Liver (tissue), 9 donors: ENCODE measurements around the gene AATK. TPM values are rescaled to one million over a fixed set of nuclear protein-coding genes. Genes with fewer than 3 reads are reported as not detected.

ENCODE experiments used
- DNase-seq: peaks from one replicate; pipeline ENCODE4 v3.0.0-alpha.2; 2017; ENCODE audit warnings: low spot score
- H3K27ac ChIP-seq, 2 donors: one replicate each; pipeline ENCODE4 v1.7.0; 2013; ENCODE audit warnings: inconsistent platforms in 2 of 2, low read length in 2 of 2, control low read depth in 1 of 2, low read depth in 1 of 2, mild to moderate bottlenecking in 1 of 2
- H3K27me3 ChIP-seq, 4 donors: one replicate each; pipeline versions ENCODE4 v1.6.1 to v1.7.0; 2013; ENCODE audit warnings: low read length in 3 of 4, inconsistent platforms in 1 of 4, mild to moderate bottlenecking in 1 of 4, moderate library complexity in 1 of 4; ENCODE audit not compliant: control insufficient read depth in 4 of 4, insufficient read depth in 4 of 4
- H3K36me3 ChIP-seq, 4 donors: one replicate each; pipeline versions ENCODE4 v1.6.1 to v1.7.0; 2013; ENCODE audit warnings: low read length in 3 of 4, mild to moderate bottlenecking in 3 of 4, low read depth in 1 of 4, moderate library complexity in 1 of 4; ENCODE audit not compliant: control insufficient read depth in 4 of 4, insufficient read depth in 3 of 4
- H3K4me1 ChIP-seq, 4 donors: one replicate each; pipeline versions ENCODE4 v1.6.1 to v1.7.0; 2013; ENCODE audit warnings: low read length in 3 of 4, mild to moderate bottlenecking in 3 of 4, moderate library complexity in 1 of 4; ENCODE audit not compliant: control insufficient read depth in 4 of 4, insufficient read depth in 4 of 4
- H3K4me3 ChIP-seq, 3 donors: one replicate each; pipeline versions ENCODE4 v1.6.1 to v1.7.0; 2013; ENCODE audit warnings: low read length in 3 of 3, control low read depth in 1 of 3, low read depth in 1 of 3, mild to moderate bottlenecking in 1 of 3
- H3K9ac ChIP-seq, 2 donors: one replicate each; pipeline ENCODE4 v1.7.0; 2013; ENCODE audit warnings: low read length in 2 of 2, mild to moderate bottlenecking in 2 of 2, moderate library complexity in 2 of 2, control low read depth in 1 of 2, low read depth in 1 of 2
- H3K9me3 ChIP-seq, 4 donors: one replicate each; pipeline versions ENCODE4 v1.6.1 to v1.7.0; 2013; ENCODE audit warnings: low read length in 3 of 4; ENCODE audit not compliant: control insufficient read depth in 4 of 4
- ATF3 ChIP-seq: IDR thresholded peaks from 2 replicates; pipeline ENCODE4 v1.6.1; 2016; ENCODE audit warnings: antibody characterized with exemption
- CTCF ChIP-seq: fragments of 150-350 bp; IDR thresholded peaks from 2 replicates; pipeline ENCODE4 v1.5.1; 2017; ENCODE audit warnings: improper control_type of control experiment, low read depth, low read length; ENCODE audit not compliant: missing input control
- EGR1 ChIP-seq, 2 donors: IDR thresholded peaks; 2 replicates each; pipeline ENCODE4 v1.6.1; 2016 to 2018; ENCODE audit warnings: antibody characterized with exemption in 2 of 2, low read depth in 2 of 2
- FOXA1 ChIP-seq: IDR thresholded peaks from 2 replicates; pipeline ENCODE4 v1.6.1; 2016; ENCODE audit warnings: antibody characterized with exemption
- FOXA2 ChIP-seq: IDR thresholded peaks from 2 replicates; pipeline ENCODE4 v1.6.1; 2016; ENCODE audit warnings: antibody characterized with exemption
- GABPA ChIP-seq, 2 donors: IDR thresholded peaks in 1 of 2; conservative IDR thresholded peaks in 1 of 2; 2 replicates each; pipeline ENCODE4 v1.6.1; 2016; ENCODE audit warnings: antibody characterized with exemption in 2 of 2, mild to moderate bottlenecking in 1 of 2, moderate library complexity in 1 of 2
- HNF4A ChIP-seq, 2 donors: conservative IDR thresholded peaks; 2 replicates each; pipeline ENCODE4 v1.6.1; 2016; ENCODE audit warnings: antibody characterized with exemption in 2 of 2, mild to moderate bottlenecking in 2 of 2
- HNF4G ChIP-seq: IDR thresholded peaks from 2 replicates; pipeline ENCODE4 v1.6.1; 2016; ENCODE audit warnings: antibody characterized with exemption
- JUND ChIP-seq, 2 donors: IDR thresholded peaks; 2 replicates each; pipeline ENCODE4 v1.6.1; 2016; ENCODE audit warnings: antibody characterized with exemption in 2 of 2
- MAX ChIP-seq: IDR thresholded peaks from 2 replicates; pipeline ENCODE4 v1.6.1; 2016; ENCODE audit warnings: antibody characterized with exemption
- NR2F2 ChIP-seq: IDR thresholded peaks from 2 replicates; pipeline ENCODE4 v1.6.1; 2016; ENCODE audit warnings: antibody characterized with exemption
- RAD21 ChIP-seq, 2 donors: IDR thresholded peaks; 2 replicates each; pipeline ENCODE4 v1.6.1; 2016; ENCODE audit warnings: antibody characterized with exemption in 2 of 2, mild to moderate bottlenecking in 2 of 2
- REST ChIP-seq: IDR thresholded peaks from 2 replicates; pipeline ENCODE4 v1.6.1; 2016; ENCODE audit warnings: antibody characterized with exemption, mild to moderate bottlenecking
- RXRA ChIP-seq, 2 donors: IDR thresholded peaks; 2 replicates each; pipeline ENCODE4 v1.6.1; 2017 to 2018; ENCODE audit warnings: antibody characterized with exemption in 2 of 2, mild to moderate bottlenecking in 1 of 2
- SP1 ChIP-seq: IDR thresholded peaks from 2 replicates; pipeline ENCODE4 v1.6.1; 2018; ENCODE audit warnings: antibody characterized with exemption, mild to moderate bottlenecking
- TAF1 ChIP-seq: conservative IDR thresholded peaks from 2 replicates; pipeline ENCODE4 v1.6.1; 2016; ENCODE audit warnings: antibody characterized with exemption, mild to moderate bottlenecking
- WGBS: extraction: QIAGEN DNeasy Blood & Tissue Kit; methylation state at CpG from one replicate; pipeline ENCODE4 v1.1.7; 2013; 5-methylcytosine and 5-hydroxymethylcytosine counted together
- polyA plus RNA-seq, 2 donors: library from polyadenylated mRNA; stranded (reverse) in 1 of 2; unstranded in 1 of 2; fragments of 200-250 nt in 1 of 2; fragments of >200 nt in 1 of 2; fragmentation: Nextera tagmentation in 1 of 2; extraction: Ambion mirVana in 1 of 2; gene quantifications; one replicate each; pipeline versions ENCODE4 v1.2.1 to v1.2.3, GENCODE V29; 2013 to 2015
- total RNA-seq, 2 donors: library from RNA; depleted of rRNA; stranded (reverse); fragments of >200 nt; gene quantifications; one replicate each; pipeline ENCODE4 v1.2.3, GENCODE V29; 2014
- donor health status: healthy.
- donor health status: healthy.
- donor health status: healthy.
- donor health status: healthy.
- donor health status: healthy.

Gene AATK
- total and polyA plus RNA-seq, 4 donors = 0.24 to 2.3 (median 0.62) TPM

- Histone ChIP-seq H3K27ac (no peak overlapping the region), H3K4me3 (no peak overlapping the region), H3K9ac (no peak overlapping the region), H3K36me3 (no peaks in the 10 kb centered on the region), H3K9me3 (no peaks in the 10 kb centered on the region), H3K4me1 (no peaks in the 10 kb centered on the region), H3K27me3 (no peaks in the 10 kb centered on the region)
- 86% methylated on average over 25 of the region's 25 CpGs for WGBS
- TF ChIP-seq SP1 = no peak
- no peak for TF ChIP-seq MAX
- no peak for TF ChIP-seq HNF4G
- no peak for TF ChIP-seq RAD21 (IDR thresholded peaks at IDR 0.05)
- TF ChIP-seq ATF3 = no peak
- no peak for TF ChIP-seq NR2F2
- no peak for TF ChIP-seq RXRA (IDR thresholded peaks at IDR 0.05)
- no peak for TF ChIP-seq JUND (IDR thresholded peaks at IDR 0.05)
- TF ChIP-seq CTCF = no peak
- no peak for DNase-seq
Observed at GRCh38 chr17:81178136-81179091, 12.4 kb upstream of the AATK start.

- H3K27ac ChIP-seq = no peak overlapping the region
- WGBS = 93% methylated on average over 7 of the region's 7 CpGs
- H3K27me3 ChIP-seq = no peaks in the 10 kb centered on the region
- DNase-seq = no peak
- H3K4me3 ChIP-seq = no peak overlapping the region
- no peak for TF ChIP-seq SP1
- TF ChIP-seq JUND (IDR thresholded peaks at IDR 0.05) = no peak
- no peak for TF ChIP-seq FOXA2
- TF ChIP-seq CTCF = no peak
- TF ChIP-seq REST = no peak
- no peak for TF ChIP-seq FOXA1
- no peak for TF ChIP-seq HNF4A (conservative IDR thresholded peaks at IDR 0.05)
- TF ChIP-seq EGR1 (IDR thresholded peaks at IDR 0.05; ENCODE audit: low read depth in 2 of 2) = no peak
- TF ChIP-seq MAX = no peak
- no peak for TF ChIP-seq TAF1
- TF ChIP-seq GABPA (IDR thresholded peaks at IDR 0.05 in 1 of 2, conservative IDR thresholded peaks at IDR 0.05 in 1 of 2) = no peak
- no peaks in the 10 kb centered on the region for H3K4me1 ChIP-seq
- H3K9me3 ChIP-seq = no peaks in the 10 kb centered on the region
- H3K36me3 ChIP-seq = no peaks in the 10 kb centered on the region
- H3K9ac ChIP-seq = no peak overlapping the region
Observed at GRCh38 chr17:81176666-81177065, 10.6 kb upstream of the AATK start.
